ENCODE measurements around the gene RANBP1.
A peak's percentile ranks its signal among the peaks of the same experiment; 100 is the strongest.

Gene RANBP1

DNA sequence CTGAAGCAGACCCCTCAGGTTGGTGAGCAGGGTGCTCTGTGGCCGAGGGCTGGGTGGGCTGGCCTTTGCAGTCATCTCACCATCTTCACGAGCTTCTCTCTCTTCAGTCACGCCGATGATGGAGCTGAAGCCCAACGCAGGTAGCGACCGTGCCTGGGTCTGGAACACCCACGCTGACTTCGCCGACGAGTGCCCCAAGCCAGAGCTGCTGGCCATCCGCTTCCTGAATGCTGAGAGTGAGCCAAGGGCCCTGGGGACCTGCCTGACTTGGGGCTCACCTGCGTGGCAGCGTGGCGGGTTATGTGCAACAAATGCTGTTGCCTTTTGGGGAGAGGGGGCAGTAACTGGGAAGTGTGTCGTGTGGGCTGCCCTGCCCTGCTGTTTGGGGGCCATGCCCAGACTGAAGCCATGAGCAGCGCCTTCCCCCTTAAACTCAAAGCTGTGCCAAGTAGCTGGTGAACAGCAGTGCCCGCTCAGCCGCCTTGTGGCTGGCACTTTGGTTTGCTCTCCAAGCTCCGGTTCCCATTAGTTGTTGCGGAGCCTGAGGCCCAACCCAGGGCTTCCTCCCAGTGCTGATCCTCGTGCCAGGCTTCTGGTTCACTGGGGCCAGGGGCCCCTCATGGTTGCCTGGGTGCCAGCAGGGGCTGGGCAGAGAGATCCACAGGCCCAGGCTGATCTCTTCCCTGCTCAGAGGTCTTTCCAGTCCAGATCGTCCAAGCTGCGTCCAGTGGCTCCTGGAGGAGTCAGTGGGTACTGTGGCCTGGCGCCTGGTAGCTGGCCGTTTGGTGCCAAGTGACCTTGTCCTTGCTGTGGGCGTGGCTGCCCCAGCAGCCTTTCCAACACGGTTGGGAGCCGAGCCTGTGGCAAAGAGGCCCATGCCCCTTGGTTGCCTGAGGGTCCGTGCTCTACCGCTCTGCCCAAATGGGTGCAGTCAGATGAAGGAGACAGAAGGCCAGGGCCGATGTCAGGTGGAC is 9.6 kb downstream of the RANBP1 start:
- no peak for DNase-seq

DNA sequence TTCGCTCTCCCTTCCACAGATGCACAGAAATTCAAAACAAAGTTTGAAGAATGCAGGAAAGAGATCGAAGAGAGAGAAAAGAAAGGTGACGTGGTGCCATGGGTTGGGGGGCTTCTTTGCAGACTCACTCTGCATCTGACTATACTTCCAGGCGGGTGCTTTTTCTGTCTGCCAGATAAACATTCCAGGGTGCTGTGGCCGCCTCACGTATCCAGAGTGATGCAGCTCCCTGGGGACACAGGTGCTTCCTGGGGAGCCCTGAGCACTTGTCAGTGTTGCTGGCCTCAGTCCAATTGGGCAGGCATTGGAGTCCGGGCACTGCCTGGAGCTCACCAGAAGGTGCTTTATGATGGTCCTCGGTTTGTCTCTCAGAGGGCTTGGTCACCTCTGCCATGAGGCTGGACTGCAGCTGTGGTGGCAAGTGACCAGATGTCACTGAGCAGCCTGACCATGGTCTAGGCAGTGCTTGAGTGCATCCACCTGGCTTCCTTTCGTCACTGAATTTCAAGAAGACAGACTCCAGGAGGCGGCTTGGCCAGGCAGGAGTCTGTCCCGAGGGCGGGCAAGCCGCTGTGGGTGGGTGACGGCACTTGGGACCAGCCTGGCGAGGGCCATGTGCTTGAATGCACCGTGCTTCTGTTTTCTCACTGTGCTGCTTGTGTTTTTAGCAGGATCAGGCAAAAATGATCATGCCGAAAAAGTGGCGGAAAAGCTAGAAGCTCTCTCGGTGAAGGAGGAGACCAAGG is 10.6 kb downstream of the RANBP1 start:
- DNase-seq = no peak

DNA sequence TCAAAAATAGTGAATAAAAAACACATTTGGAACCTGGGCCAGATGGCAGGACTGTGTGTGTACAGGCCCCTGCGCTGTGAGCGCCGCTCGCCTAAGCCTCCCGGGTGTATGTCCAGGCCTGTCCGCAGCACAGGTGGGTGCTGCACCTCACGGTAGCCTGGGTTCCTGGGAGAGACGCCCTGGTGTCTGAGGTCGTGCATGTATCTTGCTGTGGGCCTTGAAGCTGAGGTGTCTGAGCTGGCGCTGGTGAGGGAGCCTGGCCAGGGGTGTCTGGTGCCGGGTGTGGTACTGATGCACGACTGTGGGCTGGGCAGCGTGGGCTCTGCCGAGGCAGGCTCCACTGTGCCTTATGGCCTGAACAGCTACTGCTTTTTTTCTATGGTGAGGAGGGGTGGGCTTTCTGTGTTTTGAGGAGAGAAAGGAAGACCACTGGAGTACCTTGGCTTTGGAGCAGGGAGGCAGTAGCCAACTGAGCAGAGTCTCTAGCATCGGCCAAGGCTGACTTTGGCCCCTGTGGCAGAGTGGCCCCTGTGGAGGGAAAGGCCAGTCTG is 11.5 kb downstream of the RANBP1 start:
- DNase-seq = no peak

DNA sequence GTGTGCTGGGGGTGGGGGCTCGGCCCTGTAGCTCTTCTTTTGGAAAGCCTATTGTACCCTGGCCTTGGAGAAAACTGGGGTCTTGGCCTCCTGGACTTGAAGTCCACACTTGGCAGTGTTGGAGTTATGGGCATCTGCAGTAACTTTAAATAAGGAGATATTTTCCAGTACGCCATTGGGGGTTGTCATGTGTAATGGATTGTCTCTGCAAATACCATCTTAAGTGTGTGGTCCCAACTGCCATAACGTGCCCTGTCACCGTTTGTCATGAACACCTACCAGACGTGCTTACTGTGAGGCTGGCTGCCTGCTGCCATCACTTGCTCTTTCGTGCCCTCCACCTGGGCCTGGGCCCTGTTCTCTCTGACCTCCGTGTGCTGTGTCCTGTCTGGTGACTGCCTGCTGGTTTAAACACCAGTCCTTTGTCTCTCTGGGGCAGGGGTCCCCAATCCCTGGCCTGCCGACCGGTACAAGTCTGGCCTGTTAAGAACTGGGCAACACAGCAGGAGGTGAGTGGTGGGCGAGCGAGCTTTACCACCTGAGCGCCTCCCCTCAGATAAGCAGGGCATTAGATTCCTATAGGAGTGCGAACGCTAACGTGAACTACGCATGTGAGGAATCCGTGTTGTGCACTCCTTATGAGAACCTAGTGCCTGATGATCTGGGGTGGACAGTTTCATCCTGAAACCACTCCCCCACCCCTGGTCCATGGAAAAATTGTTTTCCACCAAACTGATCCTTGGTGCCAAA is 12.1 kb downstream of the RANBP1 start:
- DNase-seq = no peak

DNA sequence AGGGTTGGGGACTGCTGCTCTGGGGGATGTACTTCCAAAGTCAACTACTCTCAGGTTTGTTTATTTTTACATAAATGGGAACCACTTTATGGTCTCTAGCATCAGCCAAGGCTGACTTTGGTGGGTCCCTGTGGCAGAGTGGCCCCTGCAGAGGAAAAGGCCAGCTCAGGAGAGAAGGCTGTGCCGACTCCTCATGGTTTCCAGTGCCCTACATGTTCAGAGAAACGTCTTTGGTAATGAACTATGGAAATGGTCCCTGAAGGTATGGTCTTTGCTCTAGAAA is 12.7 kb downstream of the RANBP1 start:
- DNase-seq = no peak

DNA sequence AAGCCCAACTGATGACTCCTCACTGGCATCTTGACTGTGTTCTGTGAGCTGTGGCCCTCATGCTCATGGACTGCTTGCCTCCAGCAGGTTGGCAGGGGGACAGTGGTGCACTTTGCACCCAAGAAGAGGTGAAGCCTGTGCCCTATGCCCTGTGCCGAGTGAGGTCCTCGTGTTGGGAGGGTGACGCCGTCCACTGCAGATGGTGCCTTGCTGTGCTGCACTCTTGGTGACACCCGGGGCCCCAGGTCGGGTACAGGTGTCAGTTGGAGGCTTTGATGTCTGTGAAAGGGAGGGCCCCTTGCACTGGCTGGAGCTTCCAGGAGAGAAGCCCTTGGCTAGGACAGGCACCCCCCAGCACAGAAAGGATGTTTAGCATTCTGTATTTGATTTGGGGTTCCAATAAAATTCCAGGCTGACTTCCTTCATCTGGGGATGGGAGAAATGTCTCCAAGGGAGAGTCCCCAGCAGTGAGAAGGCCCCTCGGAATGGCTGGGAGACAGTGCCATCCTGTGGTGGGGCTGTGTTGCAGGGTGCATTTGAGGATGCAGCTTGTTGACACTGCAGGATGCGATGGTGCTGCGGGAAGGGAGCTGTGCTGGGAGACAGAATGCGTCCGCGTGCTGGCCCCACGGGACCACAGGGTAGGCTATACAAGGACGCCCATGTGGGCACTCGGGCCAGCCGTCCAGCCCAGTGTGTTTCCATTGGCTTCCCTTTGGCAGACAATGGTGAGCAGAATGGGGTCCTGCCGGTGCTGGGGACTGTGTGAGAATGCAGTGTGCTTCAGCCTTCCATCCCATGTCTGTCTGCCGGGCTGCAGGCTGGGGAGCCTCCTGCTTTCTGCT is 13.2 kb downstream of the RANBP1 start:
- DNase-seq = peak; percentile 30

DNA sequence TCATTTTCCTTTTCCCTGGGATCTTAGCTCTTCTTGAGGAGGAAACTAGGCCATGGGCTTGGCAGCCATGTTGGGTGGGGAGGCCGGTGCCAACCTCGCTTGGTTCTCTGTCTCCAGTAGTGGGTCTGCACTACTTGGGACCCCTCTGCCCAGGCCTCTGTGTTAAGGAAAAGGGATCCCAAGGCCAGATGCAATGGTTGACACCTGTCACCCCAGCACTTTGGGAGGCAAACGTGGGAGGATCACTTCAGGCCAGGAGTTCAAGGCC is 13.8 kb downstream of the RANBP1 start:
- no peak for DNase-seq

DNA sequence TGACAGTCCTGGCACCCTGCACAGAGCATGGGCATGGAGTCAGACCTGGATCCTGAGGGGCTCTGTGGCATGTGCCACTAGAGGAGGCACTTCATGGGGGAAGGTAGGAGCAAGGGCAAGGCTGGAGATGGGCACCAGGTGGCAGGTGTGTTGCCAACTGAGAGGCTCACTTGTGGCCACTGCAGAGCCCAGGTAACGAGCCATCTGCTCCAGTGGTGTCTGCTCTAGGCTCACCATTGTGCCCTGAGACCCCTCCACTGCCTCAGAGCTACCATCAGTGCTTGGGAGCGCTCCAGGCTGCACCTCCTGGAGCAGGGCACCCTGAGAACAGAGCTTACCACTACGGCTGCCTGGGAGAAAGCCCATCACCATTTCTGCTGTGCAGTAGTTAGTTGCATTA is 14.4 kb downstream of the RANBP1 start:
- no peak for DNase-seq

DNA sequence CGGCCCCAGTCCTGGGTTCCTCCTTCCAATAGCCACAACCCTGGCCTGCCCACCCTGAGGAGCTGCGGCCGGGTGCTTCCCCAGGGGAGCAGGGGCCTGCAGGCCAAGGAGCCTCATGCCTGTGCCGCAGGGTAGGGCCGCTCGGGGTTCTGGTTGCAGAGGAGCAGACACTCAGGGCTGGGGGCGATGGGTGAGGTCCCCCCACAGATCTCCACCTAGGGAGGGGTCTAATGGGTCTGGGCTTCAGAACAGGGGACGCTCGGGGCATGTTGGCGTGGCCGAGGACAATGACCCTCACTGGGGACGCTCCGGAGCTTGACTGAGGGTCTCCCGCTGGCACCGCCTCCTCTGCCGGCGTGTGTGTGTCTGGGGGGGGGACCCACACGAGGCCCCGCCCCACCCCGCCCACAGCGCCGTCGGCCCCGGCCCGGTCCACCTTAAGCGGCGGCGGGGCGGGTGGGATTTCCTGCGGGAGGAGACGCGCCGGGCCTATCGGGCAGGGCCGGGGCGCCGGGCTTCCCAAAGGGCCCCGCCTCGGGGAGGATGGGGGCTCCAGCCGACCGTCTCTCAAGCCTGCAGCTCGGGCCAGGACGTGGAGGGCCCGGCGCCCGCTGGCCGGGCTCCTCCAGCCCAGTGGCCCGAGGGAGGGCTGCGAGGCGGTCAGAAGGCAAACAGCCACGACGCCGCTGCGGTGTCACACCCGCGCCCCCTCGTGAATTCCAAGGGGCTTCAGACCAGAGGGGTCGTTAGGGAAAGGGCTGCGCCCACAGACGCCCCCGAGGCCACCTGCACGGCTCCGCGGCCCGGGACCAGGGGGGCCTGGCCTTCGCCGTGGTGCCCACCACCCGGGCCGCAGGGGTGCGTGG is 15.1 kb downstream of the RANBP1 start:
- peak; percentile 71 for DNase-seq

DNA sequence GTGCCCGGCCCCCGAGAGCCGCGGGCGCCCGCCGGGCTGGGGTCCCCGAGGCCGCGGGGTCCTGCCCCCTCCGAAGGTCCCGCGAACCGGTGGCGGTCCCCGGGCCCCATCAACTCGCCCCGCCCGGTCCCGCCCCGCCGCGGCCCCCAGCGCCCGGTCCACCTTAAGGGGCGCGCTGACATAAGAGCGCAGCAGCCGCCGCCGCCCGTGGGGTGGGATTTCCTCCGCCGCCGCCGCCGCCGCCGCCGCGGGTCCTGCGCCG is 15.6 kb downstream of the RANBP1 start, which contains the start of gene ZDHHC8:
ZDHHC8 (plus strand) TSS at position 208 of the 262 bp plus-strand sequence. CDS start 144 bp downstream, outside the sequence.
- peak; percentile 34 for DNase-seq

DNA sequence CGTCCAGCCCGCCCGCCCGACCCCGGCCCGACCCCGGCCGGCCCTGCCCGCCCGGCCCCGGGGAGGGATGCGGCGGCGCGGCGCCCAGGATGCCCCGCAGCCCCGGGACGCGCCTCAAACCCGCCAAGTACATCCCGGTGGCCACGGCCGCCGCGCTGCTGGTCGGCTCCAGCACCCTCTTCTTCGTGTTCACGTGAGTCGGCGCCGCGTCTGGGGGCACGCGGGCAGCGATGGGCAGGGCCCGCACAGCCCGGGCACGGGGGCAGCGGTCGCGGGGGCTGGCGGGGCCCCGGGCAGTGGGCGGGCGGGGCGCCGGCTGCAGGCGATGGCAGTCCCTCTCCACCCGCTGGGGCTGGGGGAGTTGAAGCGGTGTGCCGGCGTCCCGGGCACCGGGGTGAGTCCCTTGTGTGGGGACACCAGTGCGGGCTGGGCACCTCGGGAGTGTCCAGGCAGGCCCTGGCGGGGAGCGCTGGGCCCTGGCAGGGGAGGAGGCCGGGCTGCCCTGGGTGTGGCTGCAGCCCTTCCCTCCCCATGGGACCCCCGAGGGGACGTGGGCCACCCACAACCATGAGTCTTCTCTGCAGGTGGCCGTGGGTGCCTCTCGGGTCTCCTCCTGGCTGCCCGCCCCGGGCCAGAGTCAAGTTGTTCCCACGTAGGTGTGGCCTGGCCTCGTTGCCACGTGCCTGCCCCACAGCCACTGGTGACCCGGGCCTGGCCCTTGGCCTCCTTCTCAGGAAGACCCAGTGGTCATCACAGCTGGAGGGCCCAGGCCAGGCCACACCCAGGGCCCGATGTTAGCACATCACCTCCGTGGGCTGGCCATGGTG is 16.2 kb downstream of the RANBP1 start:
- DNase-seq = no peak

DNA sequence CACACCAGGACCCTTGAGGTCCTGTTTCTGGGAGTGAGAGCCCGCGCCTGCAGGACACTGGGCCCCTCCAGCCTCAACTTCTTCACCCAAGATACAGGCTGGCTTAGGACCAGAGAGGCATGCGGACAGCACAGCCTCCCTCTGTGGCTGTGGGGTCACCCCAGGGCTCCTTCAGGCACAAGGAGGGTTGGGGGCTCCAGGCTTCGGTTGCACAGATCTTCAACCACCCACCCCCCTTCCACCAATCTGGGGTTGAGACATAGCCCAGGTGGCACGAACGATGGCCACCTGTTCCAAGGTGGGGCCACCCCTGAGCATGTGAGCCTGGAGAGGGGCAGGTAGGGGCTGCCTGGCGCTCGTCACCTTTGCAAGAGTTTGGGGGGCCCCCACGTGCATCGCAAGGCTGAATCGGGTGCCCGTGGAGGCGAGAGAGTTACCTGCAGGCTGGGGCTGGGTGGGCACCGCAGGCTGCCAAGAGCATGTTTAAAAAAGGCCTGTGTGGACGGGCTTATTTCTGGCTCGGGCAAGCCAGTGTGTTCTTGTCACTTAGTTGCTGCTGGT is 16.9 kb downstream of the RANBP1 start:
- DNase-seq = no peak

DNA sequence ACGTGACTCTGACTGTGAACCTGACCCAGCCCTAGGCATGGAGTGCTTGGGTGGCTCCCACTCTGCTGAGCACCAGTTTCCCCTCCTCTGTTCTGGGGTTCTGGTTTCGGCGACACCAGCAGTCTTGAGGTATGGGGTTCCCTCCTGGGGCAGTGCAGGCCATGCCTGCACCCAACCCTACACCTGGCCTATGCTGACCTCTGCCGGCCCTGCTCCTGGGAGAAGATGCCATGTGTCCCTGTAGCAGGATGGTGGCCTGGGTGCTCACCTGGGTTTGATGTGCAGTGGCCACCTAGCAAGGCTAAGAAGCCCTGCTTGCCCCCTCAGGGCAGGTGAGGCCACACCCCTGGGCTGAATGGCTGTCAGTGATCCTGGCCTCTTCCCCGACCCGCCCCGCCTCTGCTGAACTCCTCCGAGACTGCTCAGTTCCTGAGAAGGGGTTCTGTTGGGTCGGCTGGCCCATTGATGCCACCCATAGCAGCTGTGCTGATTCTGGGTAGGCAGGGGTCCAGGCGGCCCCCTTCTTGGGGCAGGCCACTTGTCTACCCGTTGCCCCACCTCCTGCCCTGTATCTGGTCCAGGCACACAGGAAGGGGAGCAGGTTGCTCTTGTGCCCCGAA is 18.1 kb downstream of the RANBP1 start:
- DNase-seq = no peak

DNA sequence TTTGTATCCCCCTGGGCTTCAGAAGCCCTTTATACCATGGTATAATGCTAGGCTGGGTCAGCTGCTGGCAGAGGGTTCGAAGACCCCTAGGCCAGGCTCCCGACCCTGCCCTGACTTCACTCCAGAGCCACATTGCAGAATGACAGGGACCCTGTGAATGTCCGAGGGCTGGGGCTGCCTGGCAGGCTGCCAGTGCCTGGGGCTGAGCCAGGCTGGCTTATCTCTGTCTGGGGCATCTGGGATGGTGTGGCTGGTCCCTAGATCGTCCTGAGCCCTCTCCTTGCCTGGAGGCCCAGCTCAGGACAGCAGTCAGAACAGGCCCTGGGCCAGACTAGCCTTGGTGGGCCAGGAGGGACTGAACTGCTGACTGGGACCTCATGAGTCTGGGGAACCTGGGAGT is 19.4 kb downstream of the RANBP1 start:
- no peak for DNase-seq

DNA sequence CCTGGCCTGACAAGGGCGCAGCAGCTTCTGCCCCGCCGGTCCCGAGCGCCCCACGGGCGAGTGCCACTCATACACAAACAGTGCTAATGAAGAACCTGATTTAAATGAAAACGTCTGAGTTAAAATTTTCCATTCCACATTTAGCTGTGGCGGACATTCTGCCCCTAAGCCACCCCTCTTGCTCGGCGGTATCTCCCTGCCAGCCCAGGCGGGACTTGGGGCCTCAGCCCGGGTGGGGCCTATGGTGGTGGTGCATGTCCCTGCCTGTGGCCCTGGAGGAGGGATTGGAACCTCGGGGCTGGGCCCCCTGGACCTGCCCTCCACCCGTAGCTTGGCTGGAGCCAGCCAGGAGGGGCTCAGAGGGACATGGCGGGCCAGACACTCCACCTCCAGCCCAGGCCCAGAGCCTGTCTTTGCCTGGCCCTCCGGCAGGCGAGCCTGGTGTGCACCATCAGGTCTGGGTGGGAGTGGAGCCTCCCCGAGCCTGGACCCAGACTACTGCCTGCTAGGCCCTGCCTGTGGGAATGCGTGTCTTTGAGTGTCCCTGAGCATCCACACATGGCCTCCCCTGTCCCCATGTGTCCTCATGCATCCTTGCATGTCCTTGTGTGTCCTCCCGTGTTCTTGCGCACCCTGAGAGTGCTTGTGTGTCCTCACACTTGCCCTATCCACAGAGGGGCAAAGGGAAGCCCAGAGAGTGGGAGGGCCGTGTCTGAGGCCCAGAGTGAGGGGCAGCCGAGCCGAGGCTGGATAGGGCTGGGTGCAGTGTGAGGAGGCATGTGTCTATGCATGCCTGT is 20.1 kb downstream of the RANBP1 start:
- DNase-seq = no peak

DNA sequence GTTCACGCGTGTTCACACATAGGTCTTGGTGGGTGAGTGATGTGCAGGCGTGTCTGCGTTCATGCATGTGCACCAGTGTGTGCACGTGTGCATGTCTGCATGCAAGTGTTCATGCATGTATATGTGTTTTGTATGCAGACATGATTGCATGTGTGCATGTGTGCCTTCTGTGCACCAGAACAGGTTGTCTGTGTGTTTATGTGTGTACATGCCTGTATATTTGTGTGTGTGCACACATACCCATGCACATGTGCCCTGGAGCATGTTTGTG is 20.6 kb downstream of the RANBP1 start:
- no peak for DNase-seq

DNA sequence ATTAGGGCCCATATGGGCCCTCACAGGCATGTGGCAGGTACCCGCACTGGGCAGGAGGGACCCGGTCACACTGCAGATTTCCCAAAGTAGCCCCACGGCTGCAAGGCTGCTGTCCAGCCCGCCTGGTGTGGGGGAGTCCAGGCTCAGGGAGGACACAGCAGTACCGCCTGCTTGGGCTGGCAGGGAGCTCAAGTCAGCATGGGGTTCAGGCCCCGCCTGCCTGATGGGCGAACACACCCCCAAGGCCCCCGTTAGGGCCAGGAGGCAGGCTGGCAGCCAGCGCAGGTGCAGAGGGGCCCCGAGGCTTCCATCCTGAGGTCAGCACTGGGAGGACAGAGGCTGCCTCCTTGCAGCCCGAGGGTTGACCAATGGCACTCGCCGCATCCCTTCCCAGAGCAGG is 21.2 kb downstream of the RANBP1 start:
- DNase-seq = no peak

DNA sequence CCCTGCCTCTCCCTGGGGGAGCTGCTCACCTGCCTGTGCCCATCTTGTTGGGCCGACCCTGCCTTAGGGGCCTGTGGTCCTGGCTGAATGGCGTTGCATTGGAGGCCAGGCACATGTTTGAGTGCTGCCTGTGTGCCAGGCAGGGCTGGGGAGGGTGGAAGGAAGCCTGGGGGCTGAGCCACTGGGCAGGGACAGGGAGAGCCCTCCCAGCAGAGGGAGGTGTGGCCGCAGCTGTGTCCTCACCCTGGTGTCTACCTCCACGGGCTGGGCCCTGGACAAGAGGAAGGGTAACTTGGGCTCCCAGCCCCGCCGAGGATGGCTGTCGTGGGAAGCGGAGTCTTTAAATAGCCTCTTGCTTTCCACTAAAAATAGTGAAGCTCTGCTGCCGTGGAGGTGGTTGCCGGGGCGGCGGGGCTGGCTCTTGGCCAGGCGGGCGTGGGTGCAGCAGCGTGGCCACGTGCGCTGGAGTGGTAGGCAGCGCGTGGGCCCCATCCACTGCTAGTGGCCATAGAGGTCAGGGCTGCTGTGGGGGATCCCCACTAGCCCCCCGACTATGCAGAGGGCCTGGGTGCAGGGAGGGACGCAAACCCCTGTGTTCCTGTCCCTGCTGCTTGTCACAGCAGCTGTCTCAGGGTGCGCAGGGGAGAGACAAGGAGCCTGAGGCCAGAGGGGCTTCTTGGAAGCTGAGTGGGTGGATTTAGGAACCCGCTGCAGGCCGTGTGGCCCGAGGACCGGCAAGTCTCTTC is 21.9 kb downstream of the RANBP1 start:
- no peak for DNase-seq

DNA sequence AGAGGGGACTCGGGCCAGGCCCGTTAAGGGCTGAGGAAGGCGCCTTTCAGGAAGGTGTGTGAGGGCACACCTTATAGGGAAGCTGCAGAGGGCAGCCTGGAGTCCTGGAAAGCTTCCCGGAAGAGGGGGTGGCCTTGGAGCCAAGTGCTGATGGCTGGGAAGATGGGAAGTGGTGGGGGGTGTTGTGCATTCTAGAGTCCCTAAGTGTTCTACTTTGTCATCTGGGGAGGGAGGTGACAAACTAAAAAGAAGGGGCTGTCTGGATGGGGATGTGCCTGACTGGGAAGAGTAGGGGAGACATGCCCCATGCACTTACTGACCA is 22.5 kb downstream of the RANBP1 start:
- no peak for DNase-seq
